GM13977 (cell line): Measurements from ENCODE around the gene TAAR2.

Experiments used
- DNase-seq: peaks from one replicate; pipeline ENCODE4 v3.0.0; 2012; ENCODE audit warnings: low spot score
- in situ Hi-C: fragments of 300-500 bp; cut with MboI; formaldehyde crosslinking; loops from one replicate; pipeline ENCODE4 v1.12.0; 2022; ENCODE audit warnings: low sequenced_read_pairs, low pct_unique_long_range_greater_than_20kb, mixed read lengths, inconsistent platforms; ENCODE audit not compliant: unreplicated experiment
- TF ChIP-seq, protein P1 (sequence below): IDR thresholded peaks from 2 replicates; pipeline ENCODE4 v1.5.1; 2012; ENCODE audit warnings: mild to moderate bottlenecking, control low read depth; ENCODE audit not compliant: insufficient read depth; ENCODE audit errors: extremely low read depth, missing control alignments

The TAAR2 gene

DNA sequence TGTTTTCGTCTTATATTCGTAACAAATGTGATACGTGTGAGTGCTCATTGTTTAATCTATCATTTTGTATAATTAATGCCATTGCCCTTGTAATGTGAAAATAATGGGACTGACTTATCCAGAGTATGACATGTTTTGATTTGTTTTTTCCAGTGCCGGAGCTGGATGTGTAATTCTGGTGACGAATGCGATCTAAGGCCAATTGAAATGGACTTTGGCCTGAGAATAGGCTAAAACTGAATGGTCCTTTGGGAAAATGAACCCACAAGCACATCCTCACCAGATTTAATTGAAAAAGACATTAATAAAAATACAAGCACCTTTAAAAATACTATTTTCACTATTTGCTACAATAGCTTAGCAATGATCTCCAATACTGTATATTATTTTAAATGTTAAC is 27.9 kb downstream of the TAAR2 start:
- in situ Hi-C loops, result no loop called here
- DNase-seq, result no peak
- TF ChIP-seq, protein P1, sequence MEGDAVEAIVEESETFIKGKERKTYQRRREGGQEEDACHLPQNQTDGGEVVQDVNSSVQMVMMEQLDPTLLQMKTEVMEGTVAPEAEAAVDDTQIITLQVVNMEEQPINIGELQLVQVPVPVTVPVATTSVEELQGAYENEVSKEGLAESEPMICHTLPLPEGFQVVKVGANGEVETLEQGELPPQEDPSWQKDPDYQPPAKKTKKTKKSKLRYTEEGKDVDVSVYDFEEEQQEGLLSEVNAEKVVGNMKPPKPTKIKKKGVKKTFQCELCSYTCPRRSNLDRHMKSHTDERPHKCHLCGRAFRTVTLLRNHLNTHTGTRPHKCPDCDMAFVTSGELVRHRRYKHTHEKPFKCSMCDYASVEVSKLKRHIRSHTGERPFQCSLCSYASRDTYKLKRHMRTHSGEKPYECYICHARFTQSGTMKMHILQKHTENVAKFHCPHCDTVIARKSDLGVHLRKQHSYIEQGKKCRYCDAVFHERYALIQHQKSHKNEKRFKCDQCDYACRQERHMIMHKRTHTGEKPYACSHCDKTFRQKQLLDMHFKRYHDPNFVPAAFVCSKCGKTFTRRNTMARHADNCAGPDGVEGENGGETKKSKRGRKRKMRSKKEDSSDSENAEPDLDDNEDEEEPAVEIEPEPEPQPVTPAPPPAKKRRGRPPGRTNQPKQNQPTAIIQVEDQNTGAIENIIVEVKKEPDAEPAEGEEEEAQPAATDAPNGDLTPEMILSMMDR, result no peak

DNA sequence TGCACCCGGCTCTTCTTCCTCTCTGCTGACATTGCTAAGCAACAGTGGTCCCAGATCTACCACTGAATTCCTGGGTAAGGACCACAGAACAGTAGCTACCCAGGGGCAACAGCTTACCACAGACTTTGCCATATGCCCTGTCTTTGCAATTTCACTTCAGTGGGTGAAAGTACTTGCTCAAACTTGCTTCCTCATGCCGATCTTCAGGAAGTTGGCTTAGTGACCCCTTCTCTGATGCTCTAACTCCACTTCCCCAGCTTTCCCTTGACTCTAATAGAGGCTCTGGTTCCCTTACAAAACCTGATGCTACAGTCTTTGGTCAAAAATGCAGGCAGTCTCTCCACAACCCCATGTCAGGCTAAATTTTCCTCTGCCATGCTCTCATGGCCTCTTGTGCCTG is 31.2 kb downstream of the TAAR2 start:
- TF ChIP-seq, protein P1, result no peak
- in situ Hi-C loops, result no loop called here

DNA sequence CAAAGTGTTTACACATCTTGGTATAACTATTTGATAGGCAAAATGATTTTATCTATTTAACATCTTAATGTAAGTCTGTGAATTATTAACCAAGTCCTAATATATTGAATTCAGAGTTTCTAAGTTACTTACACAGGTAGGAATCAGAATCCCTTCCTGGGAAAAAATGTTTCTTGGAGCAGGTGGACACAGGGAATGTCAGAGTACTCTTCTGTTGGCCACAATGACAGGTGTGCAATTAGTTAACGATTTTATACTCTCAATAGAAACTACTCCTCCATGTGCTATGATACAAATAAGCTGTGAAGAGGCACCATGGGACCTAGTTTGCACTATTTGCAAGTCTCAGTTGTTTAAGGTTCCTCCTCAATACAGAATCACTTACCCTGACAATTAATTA is 33.7 kb downstream of the TAAR2 start:
- in situ Hi-C loops, result no loop called here
- DNase-seq, result no peak
- TF ChIP-seq, protein P1, result no peak

More for the DNA sequence above, 31.2 kb downstream of the TAAR2 start:
- no peak for DNase-seq

DNA sequence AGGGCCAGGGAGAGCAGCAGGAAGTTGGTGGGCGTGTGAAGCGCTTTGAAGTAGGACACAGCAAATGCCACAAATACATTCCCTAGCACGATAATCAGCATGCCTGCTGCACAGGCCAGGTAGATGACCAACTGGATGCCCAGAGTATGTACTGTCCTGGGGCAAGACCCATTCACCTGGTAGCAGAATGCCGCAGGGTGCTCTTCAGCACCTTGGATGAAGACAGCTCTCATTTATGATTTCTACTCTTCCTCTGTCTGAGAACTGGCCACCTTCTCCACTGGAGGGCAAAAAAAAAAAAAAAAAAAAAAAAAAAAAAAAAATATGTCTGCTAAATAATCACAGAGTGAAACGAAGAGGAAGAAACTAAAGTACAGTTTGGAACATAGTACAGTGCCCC is 34.6 kb downstream of the TAAR2 start, which contains the start of gene TAAR5:
TAAR5 (minus strand) TSS at position 288 of the 400 bp plus-strand sequence; CDS start at position 233, 55 bp downstream.
- no peak for DNase-seq
- in situ Hi-C loops, result no loop called here

GRCh38 chr6:132587424-132587823 is 36.7 kb downstream of the TAAR2 start:
- in situ Hi-C loops, result no loop called here
- TF ChIP-seq, protein P1, result no peak

More for the DNA sequence above, 34.6 kb downstream of the TAAR2 start, which contains the start of gene TAAR5:
- TF ChIP-seq, protein P1, result no peak

GRCh38 chr6:132584698-132585097 is 39.4 kb downstream of the TAAR2 start:
- TF ChIP-seq, protein P1, result no peak
- in situ Hi-C loops, result no loop called here
- no peak for DNase-seq

More at GRCh38 chr6:132587424-132587823, 36.7 kb downstream of the TAAR2 start:
- no peak for DNase-seq

- DNase-seq, result no peak
- TF ChIP-seq, protein P1, result no peak
- in situ Hi-C loops, result no loop called here
Measured at GRCh38 chr6:132571774-132572173, 52.3 kb downstream of the TAAR2 start.
